ENCODE data around the gene PYCR2.

- TF ChIP-seq CTCF (IDR thresholded peaks at IDR 0.05): no peak
- TF ChIP-seq POLR2A (IDR thresholded peaks at IDR 0.05): no peak
Observed at GRCh38 chr1:225907341-225907740, 16.7 kb downstream of the PYCR2 start.

Data from body of pancreas (tissue), 4 donors.